Pancreas (tissue), 10 donors: ENCODE measurements around the gene GAL3ST2. TPM values are rescaled to one million over a fixed set of nuclear protein-coding genes. Genes with fewer than 3 reads are reported as not detected.

Experiments used
- ATAC-seq, 4 donors: fragments of 200-7000 bp; cut with Tn5 transposase; one replicate each; pipeline versions ENCODE4 v1.8.0 to v1.9.1; 2020; ENCODE audit warnings: mild to moderate bottlenecking in 4 of 4, moderate library complexity in 4 of 4
- DNase-seq, 6 donors: peaks; one replicate each; pipeline ENCODE4 v3.0.0-alpha.2; 2020
- FAIRE-seq: peaks from 2 replicates; lab custom pipeline; 2012; peaks lifted over from hg19 to GRCh38; lab: Jason Lieb, UNC
- H3K27ac ChIP-seq, 4 donors: fragments of 200-600 bp; sonication (generic); 1 replicate in 3 of 4; 2 replicates in 1 of 4; pipeline versions ENCODE4 v1.5.0 to v1.8.0; 2020
- H3K27me3 ChIP-seq, 4 donors: fragments of 200-600 bp; one replicate each; pipeline ENCODE4 v1.8.0; 2021
- H3K36me3 ChIP-seq, 3 donors: fragments of 200-600 bp; sonication (generic) in 1 of 3; one replicate each; pipeline versions ENCODE4 v1.5.0 to v1.8.0; 2020 to 2021
- H3K4me1 ChIP-seq, 3 donors: fragments of 200-600 bp; one replicate each; pipeline ENCODE4 v1.8.0; 2021
- H3K4me3 ChIP-seq, 4 donors: fragments of 200-600 bp; sonication (generic) in 2 of 4; one replicate each; pipeline versions ENCODE4 v1.5.0 to v1.8.0; 2020 to 2021
- H3K9me3 ChIP-seq, 4 donors: fragments of 200-600 bp; one replicate each; pipeline ENCODE4 v1.8.0; 2021
- WGBS, 2 donors: extraction: QIAGEN DNeasy Blood & Tissue Kit; methylation state at CpG; one replicate each; pipeline ENCODE4 v1.1.7; 2013; 5-methylcytosine and 5-hydroxymethylcytosine counted together
- intact Hi-C, 3 donors: fragments of 100-400 bp; cut with DNase I; formaldehyde crosslinking; loops; one replicate each; pipeline versions ENCODE4 v1.11.1 to v1.14.2; 2022
- polyA plus RNA-seq, 2 donors: library from polyadenylated mRNA; stranded (reverse); fragments of 200-250 nt; gene quantifications; one replicate each; pipeline ENCODE4 v1.2.3, GENCODE V29; 2013
- total RNA-seq, 6 donors: library from RNA; stranded (reverse); fragmentation: NEBNext Ultra II Directional in 4 of 6; extraction: Animal tissue kit (Norgen Biotek cat#: 25700) in 4 of 6; gene quantifications; one replicate each; pipeline versions ENCODE4 v1.2.1 to v1.2.4, GENCODE V29; 2021 to 2023
- TF ChIP-seq, protein P1 (sequence below), 4 donors: fragments of 200-600 bp; sonication (generic) in 3 of 4; IDR thresholded peaks; one replicate each; pipeline versions ENCODE4 v1.5.0 to v1.8.0; 2021; ENCODE audit warnings: antibody characterized with exemption in 4 of 4
- donor health status: healthy with polysubstance abuse.
- donor health status: DM: no; HTN: no; CAD: no; lungs with moderate emphysema.
- donor health status: DM: no; HTN: no; CAD: no.
- donor health status: control.
- donor health status: control.
- donor health status: Bipolar disorder and iron deficiency.
- donor health status: DM: yes; HTN: yes; CAD: no.
- donor health status: DM: no; HTN: no; CAD: no.
- donor health status: DM: no; HTN: no; CAD: no.
- donor health status: DM: yes; HTN: yes; CAD: no.

Gene GAL3ST2
- total and polyA plus RNA-seq, 8 donors = not detected

GRCh38 chr2:241745276-241745675, 31.3 kb upstream of the GAL3ST2 start:
- FAIRE-seq = no peak
- ATAC-seq = no peak
- no peak overlapping the region for H3K27ac ChIP-seq
- no peak overlapping the region for H3K4me3 ChIP-seq
- no peaks in the 10 kb centered on the region for H3K9me3 ChIP-seq
- DNase-seq = no peak
- intact Hi-C loops = no loop called here
- TF ChIP-seq, protein P1, sequence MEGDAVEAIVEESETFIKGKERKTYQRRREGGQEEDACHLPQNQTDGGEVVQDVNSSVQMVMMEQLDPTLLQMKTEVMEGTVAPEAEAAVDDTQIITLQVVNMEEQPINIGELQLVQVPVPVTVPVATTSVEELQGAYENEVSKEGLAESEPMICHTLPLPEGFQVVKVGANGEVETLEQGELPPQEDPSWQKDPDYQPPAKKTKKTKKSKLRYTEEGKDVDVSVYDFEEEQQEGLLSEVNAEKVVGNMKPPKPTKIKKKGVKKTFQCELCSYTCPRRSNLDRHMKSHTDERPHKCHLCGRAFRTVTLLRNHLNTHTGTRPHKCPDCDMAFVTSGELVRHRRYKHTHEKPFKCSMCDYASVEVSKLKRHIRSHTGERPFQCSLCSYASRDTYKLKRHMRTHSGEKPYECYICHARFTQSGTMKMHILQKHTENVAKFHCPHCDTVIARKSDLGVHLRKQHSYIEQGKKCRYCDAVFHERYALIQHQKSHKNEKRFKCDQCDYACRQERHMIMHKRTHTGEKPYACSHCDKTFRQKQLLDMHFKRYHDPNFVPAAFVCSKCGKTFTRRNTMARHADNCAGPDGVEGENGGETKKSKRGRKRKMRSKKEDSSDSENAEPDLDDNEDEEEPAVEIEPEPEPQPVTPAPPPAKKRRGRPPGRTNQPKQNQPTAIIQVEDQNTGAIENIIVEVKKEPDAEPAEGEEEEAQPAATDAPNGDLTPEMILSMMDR (IDR thresholded peaks at IDR 0.05) = no peak
- H3K36me3 ChIP-seq = peaks cover 0 to 10% (median 3%) of the 10 kb centered on the region in 3 donors
- 97 to 98% methylated on average over 13 of the region's 13 CpGs for WGBS, 2 donors
- no peaks in the 10 kb centered on the region for H3K4me1 ChIP-seq
- H3K27me3 ChIP-seq = no peaks in the 10 kb centered on the region

- Histone ChIP-seq H3K4me1 (no peaks in the 10 kb centered on the region), H3K27ac (no peak overlapping the region), H3K36me3 (peaks cover 0 to 10% (median 3%) of the 10 kb centered on the region in 3 donors), H3K4me3 (no peak overlapping the region), H3K9me3 (no peaks in the 10 kb centered on the region), H3K27me3 (no peaks in the 10 kb centered on the region)
- TF ChIP-seq, protein P1 (IDR thresholded peaks at IDR 0.05) = no peak
- ATAC-seq (no peak), FAIRE-seq (no peak), DNase-seq (no peak)
- WGBS, 2 donors = 95 to 96% methylated on average over 4 of the region's 4 CpGs
- intact Hi-C loops = no loop called here
Observed at GRCh38 chr2:241746084-241746483, 30.5 kb upstream of the GAL3ST2 start.

- peaks cover 0 to 10% (median 3%) of the 10 kb centered on the region in 3 donors for H3K36me3 ChIP-seq
Observed at GRCh38 chr2:241748468-241749256, 28.0 kb upstream of the GAL3ST2 start.

DNA sequence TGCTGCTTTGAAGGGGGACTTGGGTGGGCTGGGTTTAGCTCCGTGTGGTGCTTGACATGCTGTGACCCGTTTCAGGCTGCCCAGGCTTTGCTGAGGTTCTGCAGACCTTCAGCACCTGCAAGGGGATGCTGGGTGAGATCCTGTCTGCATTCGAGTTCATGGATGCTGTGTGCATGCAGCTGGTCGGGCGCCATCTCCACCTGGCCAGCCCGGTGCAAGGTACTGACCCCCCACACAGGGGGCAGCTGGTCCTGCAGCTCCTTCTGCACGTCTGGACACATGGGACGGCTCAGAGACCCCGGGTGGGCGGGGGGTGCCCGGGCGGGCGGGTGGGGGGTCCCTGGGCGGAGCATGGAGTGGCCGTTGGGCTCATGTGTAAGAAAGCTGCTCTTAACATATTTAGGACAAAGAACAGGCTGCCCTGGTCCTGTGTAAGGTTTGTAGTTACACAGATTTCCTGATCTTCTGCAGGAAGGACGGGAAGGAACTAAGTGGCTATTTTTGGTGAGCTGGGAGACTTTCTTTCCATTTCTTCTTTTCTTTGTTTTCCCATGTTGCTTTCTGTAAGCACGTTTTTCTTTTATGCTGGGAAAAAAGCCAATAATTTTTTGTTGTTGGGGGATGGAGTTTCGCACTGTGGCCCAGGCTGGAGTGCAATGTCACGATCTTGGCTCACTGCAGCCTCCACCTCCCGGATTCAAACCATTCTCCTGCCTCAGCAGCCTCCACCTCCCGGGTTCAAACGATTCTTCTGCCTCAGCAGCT, 26.4 kb upstream of the GAL3ST2 start:
- H3K4me1 ChIP-seq = no peaks in the 10 kb centered on the region
- no peaks in the 10 kb centered on the region for H3K27me3 ChIP-seq
- 79% methylated on average over 22 of the region's 22 CpGs for WGBS, 2 donors
- no peak for FAIRE-seq
- H3K27ac ChIP-seq = no peak overlapping the region
- TF ChIP-seq, protein P1 (IDR thresholded peaks at IDR 0.05) = no peak
- no peak overlapping the region for H3K4me3 ChIP-seq
- H3K36me3 ChIP-seq = peaks cover 0 to 6% (median 0%) of the 10 kb centered on the region in 3 donors
- no peaks in the 10 kb centered on the region for H3K9me3 ChIP-seq
- intact Hi-C loops = no loop called here
- ATAC-seq = no peak
- DNase-seq = no peak

More at GRCh38 chr2:241748468-241749256, 28.0 kb upstream of the GAL3ST2 start:
- H3K4me1 ChIP-seq = no peaks in the 10 kb centered on the region
- no peak overlapping the region for H3K4me3 ChIP-seq
- intact Hi-C loops = no loop called here
- no peak for FAIRE-seq
- TF ChIP-seq, protein P1 (IDR thresholded peaks at IDR 0.05) = no peak
- no peak overlapping the region for H3K27ac ChIP-seq
- 90 to 93% methylated on average over 32 of the region's 32 CpGs for WGBS, 2 donors
- DNase-seq = no peak
- no peaks in the 10 kb centered on the region for H3K9me3 ChIP-seq
- H3K27me3 ChIP-seq = no peaks in the 10 kb centered on the region
- no peak for ATAC-seq
